ENCODE data around the gene COQ8A.

Gene COQ8A

DNA sequence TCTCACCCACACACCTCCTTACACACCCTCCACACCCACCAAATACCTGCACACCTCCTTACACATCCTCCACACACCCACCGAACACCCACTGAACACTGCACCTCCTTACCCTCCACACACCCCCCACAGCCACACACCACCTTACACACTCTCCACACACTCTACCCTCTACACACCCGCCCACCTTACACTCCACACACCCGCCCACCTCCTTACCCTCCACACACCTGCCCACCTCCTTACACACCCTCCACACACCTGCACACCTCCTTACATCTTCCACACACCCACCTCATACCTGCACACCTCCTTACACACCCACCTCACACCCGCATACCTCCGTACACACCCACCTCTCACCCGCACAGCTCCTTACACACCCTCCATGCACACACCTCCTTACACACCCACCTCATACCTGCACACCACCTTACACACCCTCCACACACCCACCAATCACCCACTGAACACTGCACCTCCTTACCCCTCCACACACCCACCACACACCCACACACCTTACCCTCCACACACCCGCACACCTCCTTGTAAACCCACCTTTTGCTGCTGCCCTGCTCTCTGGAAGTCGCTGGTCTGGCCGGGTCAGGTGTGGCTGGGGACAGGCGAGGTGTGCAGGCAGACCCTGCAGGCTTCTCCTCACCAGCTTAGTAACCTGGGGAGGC is 38.5 kb downstream of the COQ8A start:
- TF ChIP-seq, protein P1, sequence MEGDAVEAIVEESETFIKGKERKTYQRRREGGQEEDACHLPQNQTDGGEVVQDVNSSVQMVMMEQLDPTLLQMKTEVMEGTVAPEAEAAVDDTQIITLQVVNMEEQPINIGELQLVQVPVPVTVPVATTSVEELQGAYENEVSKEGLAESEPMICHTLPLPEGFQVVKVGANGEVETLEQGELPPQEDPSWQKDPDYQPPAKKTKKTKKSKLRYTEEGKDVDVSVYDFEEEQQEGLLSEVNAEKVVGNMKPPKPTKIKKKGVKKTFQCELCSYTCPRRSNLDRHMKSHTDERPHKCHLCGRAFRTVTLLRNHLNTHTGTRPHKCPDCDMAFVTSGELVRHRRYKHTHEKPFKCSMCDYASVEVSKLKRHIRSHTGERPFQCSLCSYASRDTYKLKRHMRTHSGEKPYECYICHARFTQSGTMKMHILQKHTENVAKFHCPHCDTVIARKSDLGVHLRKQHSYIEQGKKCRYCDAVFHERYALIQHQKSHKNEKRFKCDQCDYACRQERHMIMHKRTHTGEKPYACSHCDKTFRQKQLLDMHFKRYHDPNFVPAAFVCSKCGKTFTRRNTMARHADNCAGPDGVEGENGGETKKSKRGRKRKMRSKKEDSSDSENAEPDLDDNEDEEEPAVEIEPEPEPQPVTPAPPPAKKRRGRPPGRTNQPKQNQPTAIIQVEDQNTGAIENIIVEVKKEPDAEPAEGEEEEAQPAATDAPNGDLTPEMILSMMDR (IDR thresholded peaks at IDR 0.05; ENCODE audit: low read depth, low read length), result no peak
- DNase-seq (ENCODE audit: extremely low read depth, low read depth), result no peak

DNA sequence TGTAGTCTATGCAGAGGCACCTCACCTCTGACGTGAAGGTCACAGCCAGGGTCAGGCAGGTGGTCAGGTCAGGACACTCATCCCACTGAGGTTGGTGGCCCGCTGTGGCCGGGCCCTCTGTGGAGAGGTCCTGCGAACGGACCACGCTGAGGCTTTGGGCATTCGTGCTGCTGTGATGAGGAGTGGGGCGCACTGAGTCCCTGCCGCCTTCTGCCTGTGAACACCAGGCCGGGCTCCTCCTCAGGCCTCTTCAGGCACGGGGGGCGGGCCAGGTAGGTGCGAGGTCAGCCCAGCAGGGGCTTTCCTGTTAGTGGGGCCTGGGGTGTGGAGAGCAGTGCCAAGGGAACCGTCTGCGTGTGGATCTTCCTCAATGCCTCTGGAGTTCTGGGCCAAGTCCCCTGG is 39.0 kb downstream of the COQ8A start:
- no peak for DNase-seq (ENCODE audit: extremely low read depth, low read depth)
- TF ChIP-seq, protein P1 (IDR thresholded peaks at IDR 0.05; ENCODE audit: low read depth, low read length), result no peak

- no peak for DNase-seq (ENCODE audit: extremely low read depth, low read depth)
- TF ChIP-seq, protein P1 (IDR thresholded peaks at IDR 0.05; ENCODE audit: low read depth, low read length), result no peak
Observed at GRCh38 chr1:226979517-226980121, 39.5 kb downstream of the COQ8A start.

- TF ChIP-seq, protein P1 (IDR thresholded peaks at IDR 0.05; ENCODE audit: low read depth, low read length), result no peak
- DNase-seq (ENCODE audit: extremely low read depth, low read depth), result no peak
Observed at GRCh38 chr1:226980122-226980560, 40.0 kb downstream of the COQ8A start.

GRCh38 chr1:226980565-226981385 is 40.7 kb downstream of the COQ8A start:
- DNase-seq (ENCODE audit: extremely low read depth, low read depth), result no peak
- TF ChIP-seq, protein P1 (IDR thresholded peaks at IDR 0.05; ENCODE audit: low read depth, low read length), result no peak

- TF ChIP-seq, protein P1 (IDR thresholded peaks at IDR 0.05; ENCODE audit: low read depth, low read length), result no peak
- no peak for DNase-seq (ENCODE audit: extremely low read depth, low read depth)
Observed at GRCh38 chr1:226981386-226981817, 41.3 kb downstream of the COQ8A start.

DNA sequence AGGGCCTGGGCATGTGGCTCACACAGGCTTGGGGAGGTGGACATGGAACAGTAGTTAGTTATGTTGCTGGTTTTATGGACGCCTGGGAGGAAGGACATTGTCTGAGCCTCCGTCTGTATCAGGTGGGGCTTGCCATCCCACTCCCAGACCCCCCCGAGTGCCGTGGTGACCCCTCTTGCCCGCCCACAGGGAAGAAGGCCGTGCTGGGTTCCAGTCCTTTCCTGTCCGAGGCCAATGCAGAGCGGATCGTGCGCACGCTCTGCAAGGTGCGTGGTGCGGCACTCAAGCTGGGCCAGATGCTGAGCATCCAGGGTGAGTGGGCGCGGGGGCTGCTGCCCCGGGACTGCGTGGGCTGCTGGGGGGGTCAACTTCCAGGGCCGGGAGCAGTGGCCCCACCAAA is 41.7 kb downstream of the COQ8A start:
- DNase-seq (ENCODE audit: extremely low read depth, low read depth), result no peak
- TF ChIP-seq, protein P1 (IDR thresholded peaks at IDR 0.05; ENCODE audit: low read depth, low read length), result no peak
